ENCODE results near the gene DCC.

Gene DCC

DNA sequence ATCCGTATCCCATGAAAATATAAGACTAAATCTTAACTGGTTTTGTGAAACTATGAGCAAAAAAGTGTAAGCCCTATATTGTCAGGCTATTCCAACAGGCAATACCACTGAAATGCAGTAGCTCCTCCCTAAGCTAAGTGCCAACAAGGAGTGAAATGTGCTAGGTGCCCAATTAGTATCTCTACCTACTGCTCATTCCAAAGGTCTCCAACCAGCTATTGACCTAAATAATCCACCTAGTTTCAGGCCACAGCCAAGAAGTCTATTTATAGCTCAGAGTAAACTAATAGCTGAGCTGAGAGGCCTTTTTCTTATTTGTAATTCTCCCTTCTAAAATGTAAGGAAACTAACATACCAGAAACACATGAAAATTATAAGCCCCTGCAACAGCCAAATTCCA lies 482.2 kb downstream of the DCC start:
- DNase-seq (ENCODE audit: low read depth): no peak

DNA sequence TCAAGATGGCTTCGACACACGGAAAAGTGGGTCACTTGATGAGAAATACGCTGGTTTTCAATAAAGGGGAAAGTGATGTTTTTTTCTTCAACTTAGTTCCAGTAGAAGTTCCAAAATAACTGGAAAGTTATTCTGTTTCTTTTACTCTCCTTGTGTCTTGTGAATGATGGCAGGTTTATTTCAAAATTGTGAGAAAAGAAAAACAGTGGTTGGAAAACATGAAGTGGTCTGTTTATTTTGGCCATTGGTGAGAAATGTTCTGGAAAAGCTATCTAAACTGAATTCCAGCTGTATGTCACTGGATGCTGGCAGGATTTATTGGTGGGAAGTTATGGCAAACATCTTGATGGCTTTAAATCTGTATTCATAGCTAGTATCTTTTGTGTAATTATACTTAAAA lies 484.1 kb downstream of the DCC start:
- no peak for DNase-seq (ENCODE audit: low read depth)

DNA sequence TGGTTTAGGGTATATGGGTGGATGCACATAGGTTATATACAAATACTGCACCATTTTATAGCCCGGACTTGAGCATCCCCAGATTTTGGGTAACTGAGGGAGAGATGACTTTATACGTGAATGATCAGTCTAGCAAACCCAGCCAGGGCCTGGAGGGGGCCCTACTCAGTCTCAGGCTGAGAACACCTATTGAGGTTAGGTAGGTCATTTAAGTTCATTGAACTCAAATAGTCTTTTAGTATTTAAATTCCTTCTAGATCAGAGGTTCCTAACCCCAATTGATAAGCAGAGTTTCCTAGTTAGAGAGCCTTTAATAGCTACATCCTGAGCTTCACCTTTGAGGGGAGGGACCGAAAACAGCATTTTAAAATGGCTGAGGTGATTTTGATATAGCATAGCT lies 487.0 kb downstream of the DCC start:
- no peak for DNase-seq (ENCODE audit: low read depth)

DNA sequence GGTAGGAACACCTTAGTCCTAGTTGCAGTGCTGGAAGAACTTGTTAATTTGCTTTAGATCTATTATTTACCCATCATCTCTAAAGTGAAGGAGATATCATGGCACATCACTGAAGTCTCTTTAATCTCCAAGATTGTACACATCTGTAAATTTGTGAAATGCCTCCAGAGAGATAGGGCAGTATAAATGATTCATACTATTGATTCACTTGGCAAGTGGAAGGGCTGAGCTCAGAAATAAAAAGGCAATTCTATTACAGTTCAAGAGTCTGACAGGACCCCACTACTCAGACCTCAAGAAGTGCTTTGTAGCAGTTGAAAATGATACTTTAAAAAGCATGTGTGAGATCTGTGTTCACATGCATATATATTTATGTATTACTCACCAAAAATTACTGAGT lies 489.3 kb downstream of the DCC start:
- no peak for DNase-seq (ENCODE audit: low read depth)

DNA sequence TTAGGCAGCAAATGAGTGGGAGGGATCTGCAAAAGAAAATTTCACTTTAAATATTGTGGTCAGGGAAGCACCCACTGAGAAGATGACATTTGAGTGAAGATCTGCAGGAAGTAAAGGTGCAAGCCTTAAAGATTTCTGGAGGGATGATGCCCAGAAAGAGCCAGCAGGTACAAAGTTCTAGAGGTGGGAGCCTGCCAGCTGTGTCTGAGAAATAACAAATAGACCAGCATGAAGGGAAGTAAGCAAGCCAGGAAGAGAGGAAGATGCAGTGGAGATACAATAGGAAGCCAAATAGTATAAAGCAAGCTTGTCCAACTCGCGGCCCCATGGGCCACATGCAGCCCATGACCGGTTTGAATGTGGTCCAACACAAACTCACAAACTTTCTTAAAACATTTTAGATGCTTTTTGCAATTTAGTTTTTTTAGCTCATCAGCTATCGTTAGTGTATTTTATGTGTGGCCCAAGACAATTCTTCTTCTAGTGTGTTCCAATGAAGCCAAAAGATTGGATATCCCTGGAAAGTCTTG lies 489.9 kb downstream of the DCC start:
- no peak for DNase-seq (ENCODE audit: low read depth)

DNA sequence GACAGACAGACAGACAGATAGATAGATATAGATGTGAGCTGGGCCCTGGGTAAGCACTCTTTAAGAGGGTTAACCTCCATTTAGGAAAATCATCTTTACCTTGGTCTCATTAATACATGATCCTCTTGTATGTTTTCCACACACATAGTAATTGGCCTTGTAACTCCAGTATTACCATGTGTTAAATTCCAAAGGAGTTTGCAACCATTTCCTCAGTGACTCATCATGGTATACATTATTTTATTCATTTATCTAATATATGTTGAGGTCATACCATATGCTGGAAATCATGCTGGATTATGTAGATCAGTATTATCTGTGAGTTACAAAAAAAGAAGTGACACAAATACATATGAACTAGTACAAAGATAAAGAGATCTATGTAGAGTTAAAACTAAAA lies 504.3 kb downstream of the DCC start:
- no peak for DNase-seq (ENCODE audit: low read depth)

DNA sequence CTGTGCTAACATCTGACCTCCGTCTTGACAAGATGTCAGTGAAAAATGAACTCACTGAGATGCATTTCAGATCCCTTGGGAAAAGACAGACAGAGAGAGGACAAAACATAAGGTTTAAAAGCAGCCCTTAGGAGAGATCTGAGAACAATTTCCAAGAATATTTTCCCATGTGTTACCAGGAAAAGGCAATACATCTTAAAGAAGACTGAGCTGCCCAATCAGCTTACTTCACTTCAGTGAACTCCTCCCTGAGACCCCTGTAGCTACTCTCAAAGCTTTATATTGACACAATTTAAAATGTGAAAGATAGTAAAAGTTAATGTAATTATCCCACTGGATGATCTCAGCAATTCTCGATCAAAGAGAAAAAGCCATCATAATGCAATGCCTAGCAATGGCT lies 505.0 kb downstream of the DCC start:
- DNase-seq (ENCODE audit: low read depth): no peak

DNA sequence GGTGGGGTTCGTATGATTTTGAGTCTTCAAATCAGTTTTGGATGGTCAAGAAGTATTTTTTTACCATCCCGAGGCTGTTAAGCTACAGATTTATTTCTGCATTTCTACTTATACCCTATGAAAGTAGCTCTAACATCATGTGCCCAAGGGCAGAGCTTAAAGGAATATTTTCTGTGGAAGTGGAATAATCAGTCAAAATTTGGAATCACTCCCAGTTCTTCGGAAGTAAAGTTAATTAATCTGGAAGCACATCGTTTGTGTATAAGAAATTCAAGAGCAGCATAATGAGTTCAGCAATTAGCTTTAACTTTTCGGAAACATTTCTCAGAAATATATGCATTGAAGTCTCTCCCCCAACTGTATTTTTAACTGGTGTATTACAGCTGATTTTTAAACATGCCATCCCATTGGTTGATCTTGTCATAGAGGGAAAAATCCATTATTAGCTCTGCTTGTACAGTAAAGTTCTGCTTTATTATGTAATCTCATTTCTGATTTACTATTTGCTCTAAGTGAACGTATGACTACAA lies 510.1 kb downstream of the DCC start:
- DNase-seq (ENCODE audit: low read depth): no peak

DNA sequence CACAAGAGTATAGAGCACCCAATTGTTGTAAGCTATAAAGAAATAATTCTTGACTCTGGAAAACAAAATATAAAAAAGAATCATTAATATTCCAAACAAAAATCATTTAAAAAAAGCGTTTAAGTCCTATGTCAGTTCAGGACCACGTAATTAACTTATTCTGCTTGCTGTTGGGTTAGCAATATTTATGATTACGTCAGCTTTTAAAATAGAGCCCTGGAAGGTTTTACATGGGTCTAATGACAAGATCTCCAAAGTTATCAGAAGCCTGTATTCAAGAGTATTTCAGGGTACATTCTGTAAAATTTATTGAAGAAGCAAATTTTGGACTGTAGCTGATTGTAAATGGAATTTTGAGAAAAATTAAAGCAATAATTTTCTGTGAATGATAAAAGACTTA lies 521.6 kb downstream of the DCC start:
- no peak for DNase-seq (ENCODE audit: low read depth)

DNA sequence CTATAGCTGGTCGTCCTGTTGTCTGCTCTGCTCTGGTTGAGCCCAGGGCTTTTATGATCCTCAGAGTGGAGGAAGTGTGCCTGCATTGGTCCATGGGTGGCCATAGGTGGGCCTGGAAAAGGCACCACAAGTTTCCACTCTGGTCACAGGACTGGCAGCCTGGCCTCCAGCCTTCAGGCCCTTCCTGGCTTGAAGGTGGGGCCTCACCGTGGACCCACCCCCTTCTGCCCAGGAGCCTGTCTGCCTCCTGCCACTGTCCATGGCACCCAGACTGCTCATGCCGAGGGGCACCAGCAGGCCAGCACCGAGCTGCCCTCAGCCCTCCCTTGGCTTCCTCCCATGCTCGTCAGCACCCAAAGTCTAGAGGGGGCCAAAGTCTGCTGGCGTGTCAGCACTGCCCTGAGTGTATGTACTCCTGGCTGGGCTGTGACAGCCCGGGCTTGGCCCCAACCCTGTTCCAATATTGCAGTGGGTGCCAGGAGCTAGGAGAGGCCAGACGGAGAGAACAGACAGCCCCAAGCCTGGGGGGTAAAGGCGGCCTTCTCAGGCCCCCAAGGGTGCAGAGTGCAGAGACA lies 529.4 kb downstream of the DCC start:
- DNase-seq (ENCODE audit: low read depth): no peak

DNA sequence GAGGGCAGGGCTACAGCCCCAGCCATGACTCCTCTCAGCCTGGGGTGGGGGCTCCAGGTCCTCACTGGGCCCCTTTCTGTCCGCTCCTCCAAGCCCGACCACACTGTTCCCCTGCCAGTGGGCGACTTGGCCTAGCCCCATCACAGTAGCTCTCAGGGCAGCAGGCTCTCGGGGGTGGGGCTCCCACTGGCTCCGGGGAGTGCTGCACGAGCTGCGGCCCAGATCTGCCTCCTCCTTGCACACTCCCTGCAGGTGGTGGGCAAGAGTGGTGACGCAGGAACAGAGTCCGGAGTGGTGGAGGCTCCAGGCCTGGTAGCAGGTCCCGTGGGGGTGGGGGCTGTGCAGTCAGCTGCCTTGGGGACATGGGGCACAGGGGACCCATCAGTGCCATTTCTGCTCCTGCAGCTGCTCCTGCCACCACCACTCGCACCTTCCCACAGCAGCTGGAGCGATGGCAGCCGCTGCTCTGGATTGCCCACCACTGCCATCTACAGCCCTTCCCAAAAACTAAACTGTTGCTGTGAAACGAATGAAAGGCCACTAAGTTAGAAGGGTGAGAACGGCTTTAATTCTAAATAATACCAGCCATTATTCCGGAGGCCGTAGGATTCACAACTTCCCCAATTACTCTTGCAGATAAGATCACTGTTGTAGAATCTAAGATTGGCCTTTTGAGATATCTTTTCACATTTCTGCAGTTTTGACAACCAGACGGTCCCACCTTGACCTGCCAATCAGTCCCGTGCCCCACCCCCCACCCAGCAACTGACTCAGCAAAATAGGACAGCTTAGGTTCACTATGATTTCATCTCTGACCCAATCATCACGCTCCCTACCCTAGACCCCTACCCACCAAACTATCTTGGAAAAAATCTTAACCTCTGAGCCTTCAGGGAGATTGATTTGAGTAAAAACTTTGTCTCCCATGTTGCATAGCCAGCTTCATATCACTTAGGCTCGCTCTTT lies 530.2 kb downstream of the DCC start:
- DNase-seq (ENCODE audit: low read depth): no peak

DNA sequence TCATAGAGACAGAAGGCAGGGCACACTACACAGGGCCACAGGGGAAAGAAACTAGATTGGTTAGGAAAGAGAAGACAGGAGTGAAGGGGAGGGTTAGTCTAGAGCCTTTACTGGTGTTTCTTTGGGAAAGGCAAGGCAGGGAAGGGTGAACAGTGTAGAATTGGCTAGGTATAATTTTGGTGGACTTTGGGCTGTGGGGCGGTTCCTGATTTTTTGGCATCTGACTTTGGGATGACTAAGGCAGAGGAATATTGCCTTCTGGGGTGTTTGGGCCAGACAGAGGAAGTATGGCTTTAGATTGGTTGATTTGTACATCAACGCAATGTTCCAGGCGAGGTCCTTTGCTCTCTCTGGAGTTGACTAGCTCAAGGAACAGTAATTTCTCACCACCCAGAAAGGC lies 534.8 kb downstream of the DCC start:
- DNase-seq (ENCODE audit: low read depth): no peak

DNA sequence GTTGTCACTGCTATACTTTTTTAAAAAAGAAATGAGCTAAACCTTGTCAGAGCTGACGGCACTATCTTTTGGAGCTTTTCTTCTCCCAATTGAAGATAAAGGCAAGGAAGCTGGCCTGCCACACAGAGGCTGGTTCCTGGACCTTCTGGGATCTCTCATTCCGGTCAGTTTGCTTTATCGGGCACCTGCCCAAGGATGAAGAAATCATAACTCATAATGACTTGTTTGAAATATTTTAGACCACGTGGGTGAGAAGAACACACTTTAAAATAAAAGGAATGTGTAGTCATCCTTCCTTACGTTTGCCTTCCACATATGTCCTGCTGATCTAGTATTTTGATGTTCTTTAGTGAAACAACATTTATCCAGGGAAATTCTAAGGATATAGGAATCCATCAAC lies 535.7 kb downstream of the DCC start:
- no peak for DNase-seq (ENCODE audit: low read depth)

DNA sequence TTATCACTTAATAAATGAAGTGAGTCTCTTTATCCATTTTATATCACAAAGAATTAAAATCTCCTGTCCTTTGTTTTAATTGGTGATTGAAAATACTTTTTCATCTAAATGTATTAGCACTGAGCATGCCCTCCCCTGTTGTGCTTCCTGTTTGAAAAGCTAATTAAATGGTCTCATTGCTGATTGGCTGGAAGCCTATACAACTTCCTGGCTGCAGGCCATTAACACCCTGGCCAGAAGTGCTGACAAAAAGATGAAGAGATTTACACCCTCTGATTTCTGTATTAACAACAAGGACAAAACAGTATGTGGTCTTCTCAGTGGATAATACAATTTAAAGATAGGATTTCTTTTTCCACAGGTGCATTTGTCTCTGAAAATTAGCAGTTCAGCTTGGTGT lies 548.0 kb downstream of the DCC start:
- no peak for DNase-seq (ENCODE audit: low read depth)

DNA sequence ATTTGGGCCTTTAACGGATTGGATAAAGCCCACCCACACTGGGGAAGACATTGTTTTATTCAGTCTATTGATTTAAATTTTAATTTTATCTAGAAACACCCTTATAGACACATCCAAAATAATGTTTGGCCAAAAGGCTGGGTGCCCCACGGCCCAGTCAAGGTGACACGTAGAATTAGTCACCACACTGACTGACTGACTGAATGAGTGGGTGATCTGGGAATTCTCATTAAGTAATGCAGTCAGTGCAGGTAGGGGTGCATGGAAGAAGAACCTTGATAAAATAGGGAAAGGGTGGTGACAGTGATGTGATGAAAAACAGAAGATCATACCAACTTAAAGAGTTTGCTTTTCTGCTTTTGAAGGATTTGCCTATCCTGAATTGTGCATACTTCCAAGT lies 554.8 kb downstream of the DCC start:
- no peak for DNase-seq (ENCODE audit: low read depth)

DNA sequence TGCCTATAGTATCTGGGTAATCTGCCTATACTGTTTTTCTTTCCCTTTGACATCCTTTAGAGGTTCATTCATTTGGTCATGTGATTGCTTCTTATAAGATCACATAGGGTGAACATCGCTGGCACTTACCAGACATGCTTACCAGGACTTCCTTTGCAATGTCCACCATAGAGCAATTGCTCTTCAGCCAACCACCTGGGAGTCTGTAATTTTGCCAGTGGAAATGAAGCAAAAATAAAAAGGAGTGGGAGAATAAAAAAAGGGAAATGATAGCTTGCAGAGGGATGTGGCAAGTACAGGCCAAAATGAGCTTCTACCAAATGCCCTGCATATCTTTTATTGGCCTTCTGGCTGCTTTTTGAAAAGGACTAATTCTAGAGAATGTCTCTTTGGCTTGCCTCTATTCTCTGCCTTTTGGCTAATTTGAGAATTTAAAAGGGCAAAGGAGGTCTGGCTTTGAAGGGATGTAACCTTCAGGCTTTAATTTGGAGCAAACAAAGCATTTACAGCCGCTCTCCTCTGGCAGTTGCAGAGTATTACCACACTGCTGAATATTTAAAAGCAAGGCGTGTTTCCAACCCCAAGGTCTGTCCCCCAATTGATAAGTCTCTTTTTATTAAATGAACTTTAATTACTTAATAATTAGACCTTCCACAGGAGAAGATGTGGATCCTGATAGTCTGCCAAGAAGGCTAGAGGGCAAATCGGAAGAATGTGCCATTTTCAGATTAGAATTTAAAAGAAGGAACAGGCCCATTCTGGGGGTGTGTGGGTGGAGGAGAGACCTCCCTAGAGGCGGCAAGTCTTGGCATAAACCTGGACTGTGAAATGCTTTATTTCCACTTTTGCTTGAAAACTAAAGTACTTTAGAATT lies 557.9 kb downstream of the DCC start:
- no peak for DNase-seq (ENCODE audit: low read depth)

DNA sequence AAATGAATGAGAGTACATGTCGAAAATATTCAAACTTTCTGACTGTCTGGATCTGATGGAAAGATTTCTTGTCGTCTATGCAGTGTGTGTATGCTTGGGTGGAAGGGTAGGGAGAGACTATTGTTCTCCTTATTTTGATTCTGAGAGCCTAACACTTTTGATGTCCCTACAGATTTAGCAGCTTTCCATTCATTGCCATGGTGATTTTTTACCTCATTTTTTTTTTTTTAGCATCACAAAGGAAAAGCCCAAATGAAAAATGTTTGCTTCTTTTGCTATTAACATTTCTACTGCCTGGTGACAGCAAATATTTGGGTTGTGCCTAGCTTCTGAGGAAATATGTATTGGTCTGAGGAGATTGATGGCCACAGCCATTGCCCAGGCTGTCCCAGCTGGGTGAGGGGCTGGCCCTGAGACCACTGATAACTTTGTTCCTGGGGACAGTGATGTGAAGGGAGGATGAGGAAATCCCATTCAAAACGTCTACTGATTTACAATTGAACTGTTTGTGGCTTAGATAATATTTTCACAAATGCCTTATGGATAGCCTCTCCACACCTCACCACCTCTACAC lies 558.6 kb downstream of the DCC start:
- DNase-seq (ENCODE audit: low read depth): no peak

DNA sequence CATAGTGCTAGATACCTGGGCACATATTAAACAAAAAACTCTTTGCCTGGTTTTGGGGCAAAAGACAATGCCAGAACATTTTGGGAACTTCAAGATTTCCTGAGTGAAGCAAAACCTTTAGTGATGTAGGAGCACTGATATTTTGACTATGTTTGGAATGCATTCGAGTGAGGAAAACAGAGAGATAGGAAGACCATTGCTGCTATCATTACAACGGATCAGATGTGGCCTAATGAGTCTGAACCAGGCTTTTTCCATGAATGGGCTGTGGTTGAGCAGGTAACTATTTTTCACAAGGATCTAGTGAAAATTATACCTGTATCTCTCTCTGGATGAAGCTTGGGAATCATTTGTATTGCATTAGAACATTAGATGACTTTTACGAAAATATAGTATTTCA lies 562.2 kb downstream of the DCC start:
- no peak for DNase-seq (ENCODE audit: low read depth)

DNA sequence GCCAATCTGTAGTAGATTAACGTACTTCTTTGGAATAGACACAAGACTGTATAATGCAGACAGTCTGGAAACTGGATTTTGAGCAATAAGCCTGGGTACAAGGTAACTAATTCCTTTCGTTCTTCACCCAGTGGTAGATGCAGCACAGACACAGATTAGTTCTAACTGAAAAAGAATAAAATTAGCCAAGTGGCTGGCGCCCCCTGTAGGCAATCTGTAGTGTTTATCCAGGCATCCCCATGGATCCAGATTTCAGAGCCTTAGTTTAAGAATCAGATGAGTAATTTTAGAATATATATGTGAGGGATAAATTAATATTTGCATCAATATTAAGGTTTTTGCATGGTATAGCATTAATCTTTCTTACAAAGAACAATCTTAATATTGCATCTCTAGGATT lies 563.9 kb downstream of the DCC start:
- no peak for DNase-seq (ENCODE audit: low read depth)

DNA sequence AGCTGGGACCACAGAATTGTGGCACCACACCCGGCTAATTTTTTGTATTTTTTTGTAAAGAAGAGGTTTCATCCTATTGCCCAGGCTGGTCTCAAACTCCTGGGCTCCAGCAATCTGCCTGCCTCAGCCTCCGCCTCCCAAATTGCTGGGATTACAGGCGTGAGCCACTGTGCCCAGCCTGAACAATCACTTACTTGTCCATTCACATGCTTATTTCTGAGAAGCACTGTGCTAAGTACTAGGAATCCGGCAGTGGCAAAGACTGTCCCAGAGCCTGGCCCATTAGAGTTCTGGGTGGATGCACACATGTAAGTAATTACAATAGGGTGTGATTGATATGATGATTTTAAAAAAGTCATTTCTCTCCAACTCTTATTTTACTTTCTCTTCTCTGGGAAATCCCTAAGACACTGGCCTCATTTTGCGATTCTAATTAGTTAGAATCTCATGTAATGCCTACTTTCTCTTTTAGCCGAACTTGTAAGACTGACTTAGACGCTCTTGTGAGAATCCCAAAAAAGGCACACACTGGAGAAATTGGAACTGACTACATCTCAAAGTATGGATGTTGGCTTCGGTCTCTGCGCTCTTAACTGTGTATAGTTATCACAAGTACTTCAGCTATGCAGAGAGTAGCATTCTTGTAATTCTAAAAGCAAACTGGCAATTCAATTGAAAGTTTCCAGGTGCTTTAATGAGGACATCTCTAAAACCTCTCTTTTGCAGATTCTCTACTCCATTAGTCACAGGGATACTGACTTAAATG lies 567.7 kb downstream of the DCC start:
- DNase-seq (ENCODE audit: low read depth): no peak

DNA sequence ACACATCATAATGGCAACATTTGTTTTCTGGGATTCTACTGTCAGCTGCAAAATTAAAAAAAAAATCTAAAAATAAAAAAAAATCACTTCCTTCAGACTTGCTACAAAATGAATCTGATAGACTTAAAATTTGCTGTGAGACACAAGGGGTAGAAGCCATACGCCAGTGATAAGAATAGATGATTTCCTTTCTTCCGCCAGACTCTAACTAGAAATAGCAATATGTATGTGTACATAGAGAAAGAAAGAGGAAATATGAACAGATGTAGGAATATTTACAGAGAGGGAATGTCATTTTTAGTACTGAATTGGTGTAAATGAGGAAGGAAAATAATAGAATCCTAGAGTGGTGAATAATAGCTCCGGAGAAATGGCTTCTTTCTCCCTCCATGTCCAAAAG lies 574.2 kb downstream of the DCC start:
- no peak for DNase-seq (ENCODE audit: low read depth)

All from fibroblast of gingiva (primary cell).